ENCODE data around the gene LGALS3. TPM values are rescaled to one million over a fixed set of nuclear protein-coding genes. Genes with fewer than 3 reads are reported as not detected.
A peak's percentile ranks its signal among the peaks of the same experiment; 100 is the strongest.

The LGALS3 gene
- total and polyA plus RNA-seq, 12 donors = 119 to 308 (median 198) TPM

DNA sequence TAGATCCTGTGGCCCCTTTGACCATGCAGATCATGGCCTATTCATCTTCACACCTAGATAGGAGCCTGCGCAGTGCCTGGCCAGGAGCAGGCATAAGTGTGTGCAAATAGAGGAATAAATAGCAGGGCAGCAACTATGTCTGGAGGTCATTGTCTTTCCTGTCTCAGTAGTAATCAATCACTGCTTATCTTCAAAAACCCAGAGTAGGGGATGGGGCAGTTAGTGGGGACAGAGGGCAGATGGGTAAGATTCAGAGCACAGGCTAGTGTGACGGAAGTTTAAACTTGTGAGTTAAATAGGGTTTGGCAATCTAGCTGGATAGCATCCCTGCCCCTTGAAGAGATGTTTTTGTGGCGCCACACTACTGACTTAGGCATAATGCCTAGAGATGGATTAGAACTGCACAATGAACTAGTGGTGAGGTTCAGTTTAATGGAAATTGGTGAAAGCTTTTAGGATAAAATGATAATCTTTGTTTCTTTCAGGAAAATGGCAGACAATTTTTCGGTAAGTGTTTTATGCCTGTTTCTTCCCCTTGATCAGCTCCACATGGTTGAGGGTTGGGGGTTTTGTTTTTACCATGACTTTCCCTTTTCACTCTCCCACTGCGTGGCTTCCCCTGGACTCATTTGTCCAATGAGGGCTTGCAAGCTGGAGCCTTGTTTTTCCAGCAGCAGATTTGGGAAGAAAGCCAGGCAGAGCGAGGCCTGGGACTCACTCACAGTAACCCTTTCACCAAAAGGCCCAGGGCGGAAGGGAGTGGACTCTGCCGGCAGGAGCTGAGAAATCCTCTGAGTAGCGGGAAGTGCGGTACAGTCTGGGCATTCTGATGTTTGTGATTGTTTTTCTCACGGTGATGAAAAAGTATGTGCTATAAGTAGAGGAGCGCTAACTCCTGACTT is 8.1 kb downstream of the LGALS3 start:
- intact Hi-C loops (cut with DNase I) = loop anchor here in 2 of 10 donors (5.0 kb wide), 1 partner anchor 35 kb away; no protein-coding TSS in a partner anchor
- ATAC-seq (peak; percentile 88 to 96 (median 93)), DNase-seq (peak; percentile 77 to 95)
- Histone ChIP-seq H3K27me3 (no peaks in the 10 kb centered on the region), H3K4me3 (peak overlapping the region in 7 of 10 donors; percentile 14 to 36 (median 32)), H3K36me3 (peaks cover 0 to 81% (median 39%) of the 10 kb centered on the region in 9 donors), H3K9me3 (no peaks in the 10 kb centered on the region), H3K27ac (peak overlapping the region; percentile 2 to 98 (median 77)), H3K4me1 (peaks cover 11 to 82% (median 64%) of the 10 kb centered on the region in 9 donors)
- peak in 3 of 9 donors; percentile 31 to 42 (median 31) for TF ChIP-seq CTCF (IDR thresholded peaks at IDR 0.05)
- WGBS, 2 donors = 18 to 25% methylated on average over 12 of the region's 12 CpGs

DNA sequence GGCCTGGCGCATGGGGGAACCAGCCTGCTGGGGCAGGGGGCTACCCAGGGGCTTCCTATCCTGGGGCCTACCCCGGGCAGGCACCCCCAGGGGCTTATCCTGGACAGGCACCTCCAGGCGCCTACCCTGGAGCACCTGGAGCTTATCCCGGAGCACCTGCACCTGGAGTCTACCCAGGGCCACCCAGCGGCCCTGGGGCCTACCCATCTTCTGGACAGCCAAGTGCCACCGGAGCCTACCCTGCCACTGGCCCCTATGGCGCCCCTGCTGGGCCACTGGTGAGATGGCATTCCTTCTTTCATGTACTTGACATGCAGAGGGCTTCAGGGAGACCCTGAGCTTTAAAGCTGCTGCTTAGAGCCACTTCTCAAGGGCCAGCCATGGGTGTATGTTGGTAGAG is 9.0 kb downstream of the LGALS3 start:
- ATAC-seq = peak in 5 of 8 donors; percentile 6 to 48 (median 8)
- 85 to 86% methylated on average over 7 of the region's 7 CpGs for WGBS, 2 donors
- Histone ChIP-seq H3K4me1 (peaks cover 11 to 72% (median 55%) of the 10 kb centered on the region in 9 donors), H3K4me3 (peak overlapping the region in 6 of 10 donors; percentile 14 to 36 (median 33)), H3K9me3 (no peaks in the 10 kb centered on the region), H3K27ac (peak overlapping the region in 9 of 10 donors; percentile 52 to 98 (median 78)), H3K27me3 (no peaks in the 10 kb centered on the region), H3K36me3 (peaks cover 0 to 85% (median 49%) of the 10 kb centered on the region in 9 donors)
- intact Hi-C loops (cut with DNase I) = loop anchor here in 2 of 10 donors (5.0 kb wide), 1 partner anchor 36 kb away; no protein-coding TSS in a partner anchor
- DNase-seq = no peak
- TF ChIP-seq CTCF (IDR thresholded peaks at IDR 0.05) = peak in 3 of 9 donors; percentile 2 to 27 (median 23)

DNA sequence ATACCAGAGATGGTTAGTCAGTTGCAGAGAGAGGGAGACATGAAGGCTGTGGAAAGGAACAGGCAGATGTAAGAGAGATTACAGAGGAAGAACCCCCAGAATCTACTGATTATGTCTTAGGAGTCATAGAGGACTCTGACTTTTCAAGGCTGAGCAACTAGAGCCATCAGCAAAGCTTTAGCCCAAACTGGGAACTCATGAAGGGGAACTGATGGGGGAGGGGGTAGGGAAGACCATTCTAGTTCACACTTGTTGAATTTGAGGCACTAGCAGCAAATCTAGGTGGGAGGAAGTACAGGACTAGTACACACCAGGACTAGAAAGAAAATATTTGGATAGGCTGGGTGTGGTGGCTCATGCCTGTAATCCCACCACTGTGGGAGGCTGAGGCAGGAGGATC is 10.1 kb downstream of the LGALS3 start:
- no peaks in the 10 kb centered on the region for H3K27me3 ChIP-seq
- peaks cover 0 to 86% (median 58%) of the 10 kb centered on the region in 9 donors for H3K36me3 ChIP-seq
- no peak overlapping the region for H3K4me3 ChIP-seq
- ATAC-seq = no peak
- no peak for DNase-seq
- no peaks in the 10 kb centered on the region for H3K9me3 ChIP-seq
- peak overlapping the region in 5 of 10 donors; percentile 25 to 98 (median 52) for H3K27ac ChIP-seq
- no peak for TF ChIP-seq CTCF (IDR thresholded peaks at IDR 0.05)
- intact Hi-C loops (cut with DNase I) = loop anchor here in 2 of 10 donors (5.0 kb wide), 1 partner anchor 37 kb away; no protein-coding TSS in a partner anchor
- H3K4me1 ChIP-seq = peaks cover 11 to 62% (median 44%) of the 10 kb centered on the region in 9 donors

DNA sequence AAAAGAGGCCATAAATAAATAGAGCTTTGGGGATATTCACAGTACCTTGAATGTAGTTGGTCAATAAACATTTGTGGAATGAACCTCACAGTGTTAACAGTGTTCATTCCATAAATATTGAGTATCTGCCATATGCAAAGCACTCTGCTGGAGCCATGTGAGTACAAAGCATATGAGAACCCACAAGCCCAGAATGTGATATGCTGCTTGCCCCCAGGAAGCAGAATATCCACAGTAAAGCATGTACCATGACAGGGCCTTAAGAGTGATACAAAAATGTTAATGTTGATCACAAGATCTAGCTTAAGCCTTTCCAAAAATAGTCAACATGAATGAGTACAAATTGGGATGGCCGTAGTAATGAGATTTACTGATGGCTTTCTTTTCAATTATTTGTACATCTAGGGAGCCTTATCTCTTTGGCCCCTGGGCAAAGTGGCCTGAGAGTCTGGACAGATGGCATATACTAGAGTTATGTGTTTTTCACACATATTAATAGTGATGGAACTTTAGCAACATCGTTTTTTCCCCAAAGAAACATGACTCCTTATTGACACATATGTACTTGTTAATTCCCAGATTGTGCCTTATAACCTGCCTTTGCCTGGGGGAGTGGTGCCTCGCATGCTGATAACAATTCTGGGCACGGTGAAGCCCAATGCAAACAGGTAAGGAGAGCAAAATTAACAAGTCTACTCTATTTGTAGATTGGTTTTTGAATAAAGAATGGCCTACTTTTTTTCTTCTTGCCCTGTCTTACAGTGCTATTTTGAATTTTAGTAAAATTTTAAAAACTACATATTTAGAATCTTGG is 10.9 kb downstream of the LGALS3 start:
- no peaks in the 10 kb centered on the region for H3K27me3 ChIP-seq
- H3K4me3 ChIP-seq = no peak overlapping the region
- whole genome bisulfite sequencing, 2 donors = 85 to 89% methylated on average over 4 of the region's 4 CpGs
- peak overlapping the region in 1 of 10 donors; percentile 98 for H3K27ac ChIP-seq
- intact Hi-C loops (cut with DNase I) = loop anchor here in 3 of 10 donors (5.0 kb wide), 2 partner anchors 38 to 48 kb away; no protein-coding TSS in a partner anchor
- ATAC-seq = no peak
- TF ChIP-seq CTCF (IDR thresholded peaks at IDR 0.05) = no peak
- peaks cover 11 to 54% (median 37%) of the 10 kb centered on the region in 9 donors for H3K4me1 ChIP-seq
- peaks cover 0 to 86% (median 64%) of the 10 kb centered on the region in 9 donors for H3K36me3 ChIP-seq
- no peaks in the 10 kb centered on the region for H3K9me3 ChIP-seq
- DNase-seq = no peak

Measured in heart right ventricle (tissue), 16 donors.